MM.1S (cell line): Measurements from ENCODE around the gene IRF3.

Source experiments
- DNase-seq: peaks from one replicate; pipeline ENCODE4 v3.0.0-alpha.2; 2015
- H2AFZ ChIP-seq: fragments of 300-600 bp; sonication (generic); 2 replicates; pipeline ENCODE4 v1.6.0; 2016; ENCODE audit warnings: antibody characterized with exemption, low read length
- H3F3A ChIP-seq: fragments of 300-600 bp; sonication (generic); 2 replicates; pipeline ENCODE4 v1.6.1; 2016; ENCODE audit warnings: mild to moderate bottlenecking, antibody characterized with exemption, low read length, moderate library complexity, mixed read lengths; ENCODE audit not compliant: insufficient read depth
- H3K27ac ChIP-seq: fragments of 300-600 bp; sonication (generic); 2 replicates; pipeline ENCODE4 v1.5.1; 2016; ENCODE audit warnings: mild to moderate bottlenecking, low read length
- H3K27me3 ChIP-seq: fragments of 300-600 bp; sonication (generic); replicated peaks from 2 replicates; pipeline ENCODE4 v1.6.0; 2016; ENCODE audit warnings: low read length; ENCODE audit not compliant: insufficient read depth
- H3K36me3 ChIP-seq: fragments of 300-600 bp; sonication (generic); replicated peaks from 2 replicates; pipeline ENCODE4 v1.6.1; 2016; ENCODE audit warnings: mild to moderate bottlenecking, low read length, mixed read lengths; ENCODE audit not compliant: insufficient read depth
- H3K4me1 ChIP-seq: fragments of 300-600 bp; sonication (generic); 2 replicates; pipeline ENCODE4 v1.6.1; 2016; ENCODE audit warnings: low read length, mixed read lengths
- H3K4me2 ChIP-seq: fragments of 300-600 bp; sonication (generic); 2 replicates; pipeline ENCODE4 v1.6.0; 2016; ENCODE audit warnings: low read depth, low read length
- H3K4me3 ChIP-seq: fragments of 300-600 bp; sonication (generic); 2 replicates; pipeline ENCODE4 v1.5.1; 2016; ENCODE audit warnings: low read length, mixed read lengths
- H3K79me2 ChIP-seq: fragments of 300-600 bp; sonication (generic); 2 replicates; pipeline ENCODE4 v1.6.1; 2016; ENCODE audit warnings: mixed run types, low read length, mixed read lengths
- H3K9ac ChIP-seq: fragments of 300-600 bp; sonication (generic); 2 replicates; pipeline ENCODE4 v1.6.1; 2016; ENCODE audit warnings: low read length, mixed read lengths
- H3K9me2 ChIP-seq: fragments of 300-600 bp; sonication (generic); replicated peaks from 2 replicates; pipeline ENCODE4 v1.6.1; 2016; ENCODE audit warnings: mild to moderate bottlenecking, low read length, mixed read lengths; ENCODE audit not compliant: insufficient read depth
- H3K9me3 ChIP-seq: fragments of 300-600 bp; sonication (generic); replicated peaks from 2 replicates; pipeline ENCODE4 v1.6.1; 2016; ENCODE audit warnings: mild to moderate bottlenecking, low read length, mixed read lengths; ENCODE audit not compliant: insufficient read depth
- H4K20me1 ChIP-seq: fragments of 300-600 bp; sonication (generic); 2 replicates; pipeline ENCODE4 v1.6.1; 2016; ENCODE audit warnings: mild to moderate bottlenecking, low read length, moderate library complexity, mixed read lengths; ENCODE audit not compliant: insufficient read depth
- CTCF ChIP-seq: fragments of 300-600 bp; sonication (generic); IDR thresholded peaks from 2 replicates; pipeline ENCODE4 v1.5.1; 2016; ENCODE audit warnings: antibody characterized with exemption, low read length, mixed read lengths
- EZH2 ChIP-seq: fragments of 300-600 bp; sonication (generic); optimal IDR thresholded peaks from 2 replicates; pipeline ENCODE3; 2017; ENCODE audit warnings: low read depth, mild to moderate bottlenecking, antibody characterized with exemption, low read length, mixed read lengths
- EZH2phosphoT487 ChIP-seq: fragments of 300-600 bp; sonication (generic); IDR thresholded peaks from 2 replicates; pipeline ENCODE4 v1.6.1; 2018; ENCODE audit warnings: antibody characterized with exemption, low read length

Gene IRF3

GRCh38 chr19:49613374-49613773 is 52.3 kb downstream of the IRF3 start:
- no peak overlapping the region for H3K27ac ChIP-seq
- no peak overlapping the region for H3K4me2 ChIP-seq

More at GRCh38 chr19:49613374-49613773, 52.3 kb downstream of the IRF3 start:
- no peak overlapping the region for H3K4me3 ChIP-seq
- no peak for TF ChIP-seq EZH2
- TF ChIP-seq EZH2phosphoT487 = no peak
- no peak for TF ChIP-seq CTCF
- no peaks in the 10 kb centered on the region for H3K9me2 ChIP-seq
- no peak overlapping the region for H3K9ac ChIP-seq
- no peak for DNase-seq
- no peaks in the 10 kb centered on the region for H3K27me3 ChIP-seq
- H2AFZ ChIP-seq = no peak overlapping the region
- H3K4me1 ChIP-seq = no peaks in the 10 kb centered on the region
- no peaks in the 10 kb centered on the region for H3K9me3 ChIP-seq
- H3K36me3 ChIP-seq = peaks cover 5% of the 10 kb centered on the region; the same call in 1 of the 2 replicates
- no peaks in the 10 kb centered on the region for H3F3A ChIP-seq
- peaks cover 37% of the 10 kb centered on the region for H3K79me2 ChIP-seq
- H4K20me1 ChIP-seq = no peaks in the 10 kb centered on the region
